WTC11 (cell line): ENCODE data around the gene PABPC3. TPM values are rescaled to one million over a fixed set of nuclear protein-coding genes. Genes with fewer than 3 reads are reported as not detected.

ENCODE experiments used
- ATAC-seq: fragments of 200-7000 bp; cut with Tn5 transposase; 2 replicates; pipeline ENCODE4 v1.10.0; 2021; ENCODE audit warnings: mild to moderate bottlenecking, moderate library complexity
- CTCF ChIA-PET: fragments of 300-600 bp; sonication (Branson Sonifier 250); formaldehyde crosslinking; loops from one replicate; lab custom pipeline; 2021; ENCODE audit warnings: antibody characterized with exemption; lab: Charles Lee
- POLR2A ChIA-PET: fragments of 350-600 bp; sonication (Branson Sonifier 250); formaldehyde crosslinking; loops from one replicate; lab custom pipeline; 2021; ENCODE audit warnings: antibody characterized with exemption; lab: Charles Lee
- DNase-seq: peaks from one replicate; pipeline ENCODE4 v3.0.0; 2021; ENCODE audit warnings: low spot score
- H3K27ac Mint-ChIP-seq: 2 replicates; pipeline ENCODE4 v1.8.0; 2021; ENCODE audit warnings: mixed read lengths
- H3K27me3 Mint-ChIP-seq: 2 replicates; pipeline ENCODE4 v1.8.0; 2021; ENCODE audit warnings: low read depth, mild to moderate bottlenecking, moderate library complexity, mixed read lengths
- H3K36me3 Mint-ChIP-seq: 2 replicates; pipeline ENCODE4 v1.8.0; 2021; ENCODE audit warnings: mixed read lengths
- H3K4me1 Mint-ChIP-seq: 2 replicates; pipeline ENCODE4 v1.8.0; 2022; ENCODE audit warnings: mixed read lengths
- H3K4me3 Mint-ChIP-seq: 2 replicates; pipeline ENCODE4 v1.8.0; 2021; ENCODE audit warnings: mild to moderate bottlenecking, moderate library complexity, mixed read lengths
- H3K9me3 Mint-ChIP-seq: 2 replicates; pipeline ENCODE4 v1.8.0; 2021; ENCODE audit warnings: mixed read lengths
- CBFB ChIP-seq: sonication (generic); formaldehyde crosslinking; IDR thresholded peaks from 2 replicates; pipeline ENCODE4 v1.8.1; 2022; ENCODE audit warnings: mild to moderate bottlenecking, low read depth, missing genetic modification reagents
- ESRRA ChIP-seq: sonication (generic); formaldehyde crosslinking; IDR thresholded peaks from 2 replicates; pipeline ENCODE4 v1.8.1; 2022; ENCODE audit warnings: mild to moderate bottlenecking, missing genetic modification reagents, borderline replicate concordance
- GABPB1 ChIP-seq: sonication (generic); formaldehyde crosslinking; IDR thresholded peaks from 2 replicates; pipeline ENCODE4 v1.8.1; 2023; ENCODE audit warnings: mild to moderate bottlenecking, missing genetic modification reagents
- TEAD4 ChIP-seq: sonication (generic); formaldehyde crosslinking; IDR thresholded peaks from 2 replicates; pipeline ENCODE4 v1.8.0; 2022; ENCODE audit warnings: mild to moderate bottlenecking, missing genetic modification reagents
- ZNF219 ChIP-seq: sonication (generic); formaldehyde crosslinking; IDR thresholded peaks from 2 replicates; pipeline ENCODE4 v1.8.0; 2023; ENCODE audit warnings: missing genetic modification reagents, mild to moderate bottlenecking, borderline replicate concordance
- total RNA-seq: library from RNA; stranded (reverse); gene quantifications from 3 replicates; pipeline ENCODE4 v1.2.3, GENCODE V29; 2021
- TF ChIP-seq, protein P1 (sequence below): sonication (generic); formaldehyde crosslinking; IDR thresholded peaks from 2 replicates; pipeline ENCODE4 v1.8.1; 2022; ENCODE audit warnings: low read depth, mild to moderate bottlenecking, moderate library complexity, missing genetic modification reagents, borderline replicate concordance
- TF ChIP-seq, protein P2 (sequence below): sonication (generic); formaldehyde crosslinking; IDR thresholded peaks from 2 replicates; pipeline ENCODE4 v1.8.0; 2023; ENCODE audit warnings: missing genetic modification reagents
- TF ChIP-seq, protein P3 (sequence below): sonication (generic); formaldehyde crosslinking; IDR thresholded peaks from 2 replicates; pipeline ENCODE4 v1.8.1; 2023; ENCODE audit warnings: mild to moderate bottlenecking, moderate library complexity, missing genetic modification reagents
- TF ChIP-seq, protein P4 (sequence below): fragments of 200-600 bp; IDR thresholded peaks from 2 replicates; pipeline ENCODE4 v1.8.0; 2022; ENCODE audit warnings: antibody characterized with exemption
- TF ChIP-seq, protein P5 (sequence below): sonication (generic); formaldehyde crosslinking; IDR thresholded peaks from 2 replicates; pipeline ENCODE4 v1.8.0; 2022; ENCODE audit warnings: missing genetic modification reagents
- TF ChIP-seq, protein P6 (sequence below): sonication (generic); formaldehyde crosslinking; IDR thresholded peaks from 2 replicates; pipeline ENCODE4 v1.8.1; 2022; ENCODE audit warnings: mild to moderate bottlenecking, missing genetic modification reagents, moderate library complexity, borderline replicate concordance

The PABPC3 gene
- total RNA-seq, 1 experiment from 2014 or later, result 0.35 TPM

DNA sequence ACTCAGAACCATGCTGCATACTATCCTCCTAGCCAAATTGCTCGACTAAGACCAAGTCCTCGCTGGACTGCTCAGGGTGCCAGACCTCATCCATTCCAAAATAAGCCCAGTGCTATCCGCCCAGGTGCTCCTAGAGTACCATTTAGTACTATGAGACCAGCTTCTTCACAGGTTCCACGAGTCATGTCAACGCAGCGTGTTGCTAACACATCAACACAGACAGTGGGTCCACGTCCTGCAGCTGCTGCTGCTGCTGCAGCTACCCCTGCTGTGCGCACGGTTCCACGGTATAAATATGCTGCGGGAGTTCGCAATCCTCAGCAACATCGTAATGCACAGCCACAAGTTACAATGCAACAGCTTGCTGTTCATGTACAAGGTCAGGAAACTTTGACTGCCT lies 1.5 kb downstream of the PABPC3 start:
- Mint-ChIP-seq H3K4me1 (no peaks in the 10 kb centered on the region), H3K27ac (no peak overlapping the region), H3K4me3 (no peak overlapping the region), H3K36me3 (no peaks in the 10 kb centered on the region), H3K9me3 (peaks cover 5% of the 10 kb centered on the region; the same call in 1 of the 2 replicates), H3K27me3 (no peaks in the 10 kb centered on the region; the same call in 1 of the 2 replicates)
- DNase-seq (no peak), ATAC-seq (no peak)
- TF ChIP-seq GABPB1 (CRISPR knock-in tag) (no peak), ESRRA (no peak)
- ChIA-PET POLR2A (no interaction called here), CTCF (interaction anchor here (0.8 kb wide), 1 partner anchor 50 kb away, joined by 3 read pairs; no protein-coding TSS in a partner anchor)

DNA sequence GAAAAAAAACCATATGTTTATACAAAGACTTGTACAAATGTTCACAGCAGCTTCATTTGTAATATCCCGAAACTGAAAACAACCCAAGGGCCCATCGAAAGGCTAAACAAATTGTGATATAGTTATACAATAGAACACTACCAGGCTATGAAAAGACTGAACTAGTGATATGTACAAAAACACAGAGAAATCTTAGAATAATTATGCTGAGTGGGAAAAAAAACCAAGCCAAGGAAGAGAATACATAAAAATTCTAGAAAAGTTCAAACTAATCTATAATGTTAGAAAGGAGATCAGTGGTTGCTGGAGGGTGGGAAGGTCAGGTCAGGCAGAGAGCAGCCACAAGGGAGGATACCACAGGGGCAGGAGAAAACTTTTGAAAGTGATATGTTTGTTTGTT lies 7.8 kb downstream of the PABPC3 start:
- POLR2A ChIA-PET, result no interaction called here
- CTCF ChIA-PET, result interaction anchor here (1.2 kb wide), 1 partner anchor 11 kb away, joined by 3 read pairs; no protein-coding TSS in a partner anchor
- TF ChIP-seq TEAD4 (CRISPR knock-in tag), result no peak
- TF ChIP-seq, protein P1, sequence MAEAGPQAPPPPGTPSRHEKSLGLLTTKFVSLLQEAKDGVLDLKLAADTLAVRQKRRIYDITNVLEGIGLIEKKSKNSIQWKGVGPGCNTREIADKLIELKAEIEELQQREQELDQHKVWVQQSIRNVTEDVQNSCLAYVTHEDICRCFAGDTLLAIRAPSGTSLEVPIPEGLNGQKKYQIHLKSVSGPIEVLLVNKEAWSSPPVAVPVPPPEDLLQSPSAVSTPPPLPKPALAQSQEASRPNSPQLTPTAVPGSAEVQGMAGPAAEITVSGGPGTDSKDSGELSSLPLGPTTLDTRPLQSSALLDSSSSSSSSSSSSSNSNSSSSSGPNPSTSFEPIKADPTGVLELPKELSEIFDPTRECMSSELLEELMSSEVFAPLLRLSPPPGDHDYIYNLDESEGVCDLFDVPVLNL (CRISPR knock-in tag), result no peak
- DNase-seq, result no peak
- no peaks in the 10 kb centered on the region for H3K36me3 Mint-ChIP-seq
- no peaks in the 10 kb centered on the region for H3K27me3 Mint-ChIP-seq
- H3K4me3 Mint-ChIP-seq, result no peak overlapping the region
- H3K27ac Mint-ChIP-seq, result no peak overlapping the region
- no peak for ATAC-seq
- no peaks in the 10 kb centered on the region for H3K4me1 Mint-ChIP-seq
- H3K9me3 Mint-ChIP-seq, result peaks cover 2% of the 10 kb centered on the region

DNA sequence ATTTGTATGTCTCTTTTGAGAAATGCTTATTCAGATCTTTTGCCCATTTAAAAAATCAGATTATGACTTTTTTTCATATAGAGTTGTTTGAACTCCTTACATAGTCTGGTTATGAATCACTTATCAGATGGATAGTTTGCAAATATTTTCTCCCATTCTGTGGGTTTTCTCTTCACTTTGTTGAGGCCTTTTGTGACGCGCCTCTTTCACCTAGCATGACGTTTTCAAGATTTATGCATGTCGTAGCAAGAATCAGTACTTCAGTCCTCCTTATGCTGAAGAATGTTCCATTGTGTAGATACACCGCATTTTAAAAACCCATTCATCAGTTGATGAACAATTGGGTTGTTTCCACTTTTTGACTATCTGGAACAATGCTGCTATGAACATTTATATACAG lies 13.4 kb downstream of the PABPC3 start:
- ChIA-PET POLR2A (no interaction called here), CTCF (no interaction called here)
- Mint-ChIP-seq H3K27me3 (no peaks in the 10 kb centered on the region), H3K9me3 (peaks cover 4% of the 10 kb centered on the region), H3K4me3 (no peak overlapping the region), H3K4me1 (peaks cover 11% of the 10 kb centered on the region), H3K27ac (no peak overlapping the region), H3K36me3 (no peaks in the 10 kb centered on the region)
- no peak for ATAC-seq
- DNase-seq, result no peak
- TF ChIP-seq, protein P2, sequence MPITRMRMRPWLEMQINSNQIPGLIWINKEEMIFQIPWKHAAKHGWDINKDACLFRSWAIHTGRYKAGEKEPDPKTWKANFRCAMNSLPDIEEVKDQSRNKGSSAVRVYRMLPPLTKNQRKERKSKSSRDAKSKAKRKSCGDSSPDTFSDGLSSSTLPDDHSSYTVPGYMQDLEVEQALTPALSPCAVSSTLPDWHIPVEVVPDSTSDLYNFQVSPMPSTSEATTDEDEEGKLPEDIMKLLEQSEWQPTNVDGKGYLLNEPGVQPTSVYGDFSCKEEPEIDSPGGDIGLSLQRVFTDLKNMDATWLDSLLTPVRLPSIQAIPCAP, result no peak
- TF ChIP-seq, protein P3, sequence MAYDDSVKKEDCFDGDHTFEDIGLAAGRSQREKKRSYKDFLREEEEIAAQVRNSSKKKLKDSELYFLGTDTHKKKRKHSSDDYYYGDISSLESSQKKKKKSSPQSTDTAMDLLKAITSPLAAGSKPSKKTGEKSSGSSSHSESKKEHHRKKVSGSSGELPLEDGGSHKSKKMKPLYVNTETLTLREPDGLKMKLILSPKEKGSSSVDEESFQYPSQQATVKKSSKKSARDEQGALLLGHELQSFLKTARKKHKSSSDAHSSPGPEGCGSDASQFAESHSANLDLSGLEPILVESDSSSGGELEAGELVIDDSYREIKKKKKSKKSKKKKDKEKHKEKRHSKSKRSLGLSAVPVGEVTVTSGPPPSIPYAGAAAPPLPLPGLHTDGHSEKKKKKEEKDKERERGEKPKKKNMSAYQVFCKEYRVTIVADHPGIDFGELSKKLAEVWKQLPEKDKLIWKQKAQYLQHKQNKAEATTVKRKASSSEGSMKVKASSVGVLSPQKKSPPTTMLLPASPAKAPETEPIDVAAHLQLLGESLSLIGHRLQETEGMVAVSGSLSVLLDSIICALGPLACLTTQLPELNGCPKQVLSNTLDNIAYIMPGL, result no peak
- TF ChIP-seq, protein P4, sequence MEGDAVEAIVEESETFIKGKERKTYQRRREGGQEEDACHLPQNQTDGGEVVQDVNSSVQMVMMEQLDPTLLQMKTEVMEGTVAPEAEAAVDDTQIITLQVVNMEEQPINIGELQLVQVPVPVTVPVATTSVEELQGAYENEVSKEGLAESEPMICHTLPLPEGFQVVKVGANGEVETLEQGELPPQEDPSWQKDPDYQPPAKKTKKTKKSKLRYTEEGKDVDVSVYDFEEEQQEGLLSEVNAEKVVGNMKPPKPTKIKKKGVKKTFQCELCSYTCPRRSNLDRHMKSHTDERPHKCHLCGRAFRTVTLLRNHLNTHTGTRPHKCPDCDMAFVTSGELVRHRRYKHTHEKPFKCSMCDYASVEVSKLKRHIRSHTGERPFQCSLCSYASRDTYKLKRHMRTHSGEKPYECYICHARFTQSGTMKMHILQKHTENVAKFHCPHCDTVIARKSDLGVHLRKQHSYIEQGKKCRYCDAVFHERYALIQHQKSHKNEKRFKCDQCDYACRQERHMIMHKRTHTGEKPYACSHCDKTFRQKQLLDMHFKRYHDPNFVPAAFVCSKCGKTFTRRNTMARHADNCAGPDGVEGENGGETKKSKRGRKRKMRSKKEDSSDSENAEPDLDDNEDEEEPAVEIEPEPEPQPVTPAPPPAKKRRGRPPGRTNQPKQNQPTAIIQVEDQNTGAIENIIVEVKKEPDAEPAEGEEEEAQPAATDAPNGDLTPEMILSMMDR, result no peak
- TF ChIP-seq, protein P5, sequence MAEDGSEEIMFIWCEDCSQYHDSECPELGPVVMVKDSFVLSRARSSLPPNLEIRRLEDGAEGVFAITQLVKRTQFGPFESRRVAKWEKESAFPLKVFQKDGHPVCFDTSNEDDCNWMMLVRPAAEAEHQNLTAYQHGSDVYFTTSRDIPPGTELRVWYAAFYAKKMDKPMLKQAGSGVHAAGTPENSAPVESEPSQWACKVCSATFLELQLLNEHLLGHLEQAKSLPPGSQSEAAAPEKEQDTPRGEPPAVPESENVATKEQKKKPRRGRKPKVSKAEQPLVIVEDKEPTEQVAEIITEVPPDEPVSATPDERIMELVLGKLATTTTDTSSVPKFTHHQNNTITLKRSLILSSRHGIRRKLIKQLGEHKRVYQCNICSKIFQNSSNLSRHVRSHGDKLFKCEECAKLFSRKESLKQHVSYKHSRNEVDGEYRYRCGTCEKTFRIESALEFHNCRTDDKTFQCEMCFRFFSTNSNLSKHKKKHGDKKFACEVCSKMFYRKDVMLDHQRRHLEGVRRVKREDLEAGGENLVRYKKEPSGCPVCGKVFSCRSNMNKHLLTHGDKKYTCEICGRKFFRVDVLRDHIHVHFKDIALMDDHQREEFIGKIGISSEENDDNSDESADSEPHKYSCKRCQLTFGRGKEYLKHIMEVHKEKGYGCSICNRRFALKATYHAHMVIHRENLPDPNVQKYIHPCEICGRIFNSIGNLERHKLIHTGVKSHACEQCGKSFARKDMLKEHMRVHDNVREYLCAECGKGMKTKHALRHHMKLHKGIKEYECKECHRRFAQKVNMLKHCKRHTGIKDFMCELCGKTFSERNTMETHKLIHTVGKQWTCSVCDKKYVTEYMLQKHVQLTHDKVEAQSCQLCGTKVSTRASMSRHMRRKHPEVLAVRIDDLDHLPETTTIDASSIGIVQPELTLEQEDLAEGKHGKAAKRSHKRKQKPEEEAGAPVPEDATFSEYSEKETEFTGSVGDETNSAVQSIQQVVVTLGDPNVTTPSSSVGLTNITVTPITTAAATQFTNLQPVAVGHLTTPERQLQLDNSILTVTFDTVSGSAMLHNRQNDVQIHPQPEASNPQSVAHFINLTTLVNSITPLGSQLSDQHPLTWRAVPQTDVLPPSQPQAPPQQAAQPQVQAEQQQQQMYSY (CRISPR knock-in tag), result no peak
- TF ChIP-seq, protein P6, sequence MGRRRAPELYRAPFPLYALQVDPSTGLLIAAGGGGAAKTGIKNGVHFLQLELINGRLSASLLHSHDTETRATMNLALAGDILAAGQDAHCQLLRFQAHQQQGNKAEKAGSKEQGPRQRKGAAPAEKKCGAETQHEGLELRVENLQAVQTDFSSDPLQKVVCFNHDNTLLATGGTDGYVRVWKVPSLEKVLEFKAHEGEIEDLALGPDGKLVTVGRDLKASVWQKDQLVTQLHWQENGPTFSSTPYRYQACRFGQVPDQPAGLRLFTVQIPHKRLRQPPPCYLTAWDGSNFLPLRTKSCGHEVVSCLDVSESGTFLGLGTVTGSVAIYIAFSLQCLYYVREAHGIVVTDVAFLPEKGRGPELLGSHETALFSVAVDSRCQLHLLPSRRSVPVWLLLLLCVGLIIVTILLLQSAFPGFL (CRISPR knock-in tag), result no peak
- TF ChIP-seq ZNF219 (CRISPR knock-in tag) (no peak), CBFB (no peak)
